Trophoblast cell (in vitro differentiated cells and primary cell): ENCODE measurements around the gene PRSS21. TPM values are rescaled to one million over a fixed set of nuclear protein-coding genes. Genes with fewer than 3 reads are reported as not detected.

ENCODE experiments used
- DNase-seq, 2 donors: peaks; one replicate each; pipeline ENCODE4 v3.0.0-alpha.2; 2016
- H2AFZ ChIP-seq: 2 replicates; pipeline ENCODE4 v1.6.1; 2013; ENCODE audit warnings: low read length, moderate library complexity, mild to moderate bottlenecking; ENCODE audit not compliant: insufficient read depth, poor library complexity
- H2AK5ac ChIP-seq: 2 replicates; pipeline ENCODE4 v1.6.1; 2013; ENCODE audit warnings: mild to moderate bottlenecking, low read length
- H2BK120ac ChIP-seq: 2 replicates; pipeline ENCODE4 v1.6.1; 2013; ENCODE audit warnings: low read length, mild to moderate bottlenecking, moderate library complexity; ENCODE audit not compliant: insufficient read depth, poor library complexity
- H2BK12ac ChIP-seq: 2 replicates; pipeline ENCODE4 v1.6.1; 2013; ENCODE audit warnings: mild to moderate bottlenecking, low read length, moderate library complexity
- H2BK5ac ChIP-seq: 2 replicates; pipeline ENCODE4 v1.6.1; 2013; ENCODE audit warnings: low read length, low read depth, moderate library complexity, mild to moderate bottlenecking; ENCODE audit not compliant: poor library complexity
- H3K14ac ChIP-seq: 2 replicates; pipeline ENCODE4 v1.6.1; 2013; ENCODE audit warnings: mild to moderate bottlenecking, low read length
- H3K18ac ChIP-seq: 2 replicates; pipeline ENCODE4 v1.6.1; 2013; ENCODE audit warnings: mild to moderate bottlenecking, low read length
- H3K23ac ChIP-seq: 2 replicates; pipeline ENCODE4 v1.6.1; 2013; ENCODE audit warnings: low read length
- H3K27ac ChIP-seq: 2 replicates; pipeline ENCODE4 v1.5.1; 2013; ENCODE audit warnings: low read depth, mild to moderate bottlenecking, inconsistent platforms, low read length, moderate library complexity
- H3K27me3 ChIP-seq: 2 replicates; pipeline ENCODE4 v1.6.1; 2013; ENCODE audit warnings: inconsistent platforms, mild to moderate bottlenecking, low read length, moderate library complexity; ENCODE audit not compliant: insufficient read depth
- H3K36me3 ChIP-seq, 2 experiments: 1 replicate in 1 of 2; 2 replicates in 1 of 2; pipeline ENCODE4 v1.6.1; 2013; ENCODE audit warnings: low read length in 2 of 2, mild to moderate bottlenecking in 2 of 2, moderate library complexity in 1 of 2; ENCODE audit not compliant: insufficient read depth in 2 of 2, control insufficient read depth in 1 of 2
- H3K4ac ChIP-seq: 2 replicates; pipeline ENCODE4 v1.6.1; 2013; ENCODE audit warnings: low read depth, mild to moderate bottlenecking, low read length, moderate library complexity
- H3K4me1 ChIP-seq, 2 experiments: 1 replicate in 1 of 2; 2 replicates in 1 of 2; pipeline ENCODE4 v1.6.1; 2013; ENCODE audit warnings: low read length in 2 of 2, mild to moderate bottlenecking in 2 of 2, moderate library complexity in 1 of 2; ENCODE audit not compliant: insufficient read depth in 2 of 2, control insufficient read depth in 1 of 2
- H3K4me2 ChIP-seq: 2 replicates; pipeline ENCODE4 v1.6.1; 2013; ENCODE audit warnings: inconsistent platforms, mild to moderate bottlenecking, low read length, moderate library complexity
- H3K4me3 ChIP-seq: 2 replicates; pipeline ENCODE4 v1.5.1; 2013; ENCODE audit warnings: mild to moderate bottlenecking, low read depth, low read length, inconsistent platforms
- H3K79me1 ChIP-seq: one replicate; pipeline ENCODE4 v1.6.1; 2013; ENCODE audit warnings: low read length
- H3K79me2 ChIP-seq: 2 replicates; pipeline ENCODE4 v1.6.1; 2013; ENCODE audit warnings: low read length, mild to moderate bottlenecking; ENCODE audit not compliant: control insufficient read depth, insufficient read depth, poor library complexity
- H3K9ac ChIP-seq: 2 replicates; pipeline ENCODE4 v1.6.1; 2013; ENCODE audit warnings: mild to moderate bottlenecking, low read length
- H3K9me3 ChIP-seq: 2 replicates; pipeline ENCODE4 v1.6.1; 2013; ENCODE audit warnings: low read depth, mild to moderate bottlenecking, control low read depth, inconsistent platforms, low read length; ENCODE audit not compliant: insufficient read depth
- H4K12ac ChIP-seq: 2 replicates; pipeline ENCODE4 v1.6.1; 2013; ENCODE audit warnings: low read depth, mild to moderate bottlenecking, low read length, moderate library complexity
- H4K8ac ChIP-seq: 2 replicates; pipeline ENCODE4 v1.6.1; 2013; ENCODE audit warnings: low read depth, mild to moderate bottlenecking, low read length, moderate library complexity
- H4K91ac ChIP-seq: one replicate; pipeline ENCODE4 v1.6.1; 2013; ENCODE audit warnings: low read depth, mild to moderate bottlenecking, low read length, moderate library complexity
- WGBS: extraction: QIAGEN DNeasy Blood & Tissue Kit; methylation state at CpG from one replicate; pipeline ENCODE4 v1.1.7; 2013; ENCODE audit warnings: missing lambda C conversion rate; ENCODE audit not compliant: insufficient read length, insufficient coverage; ENCODE audit errors: extremely low coverage; 5-methylcytosine and 5-hydroxymethylcytosine counted together
- polyA plus RNA-seq: library from polyadenylated mRNA; stranded (reverse); fragments of 200-250 nt; gene quantifications from 2 replicates; pipeline ENCODE4 v1.2.3, GENCODE V29; 2013

Gene PRSS21, protein sequence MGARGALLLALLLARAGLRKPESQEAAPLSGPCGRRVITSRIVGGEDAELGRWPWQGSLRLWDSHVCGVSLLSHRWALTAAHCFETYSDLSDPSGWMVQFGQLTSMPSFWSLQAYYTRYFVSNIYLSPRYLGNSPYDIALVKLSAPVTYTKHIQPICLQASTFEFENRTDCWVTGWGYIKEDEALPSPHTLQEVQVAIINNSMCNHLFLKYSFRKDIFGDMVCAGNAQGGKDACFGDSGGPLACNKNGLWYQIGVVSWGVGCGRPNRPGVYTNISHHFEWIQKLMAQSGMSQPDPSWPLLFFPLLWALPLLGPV
- not detected in 2 replicates for polyA plus RNA-seq

GRCh38 chr16:2816751-2817339, at the start of gene PRSS21:
PRSS21 (plus strand) TSS chr16:2817237; CDS start chr16:2817269, 32 bp downstream.
- Histone ChIP-seq H3K9me3 (no peaks in the 10 kb centered on the region), H2AK5ac (no peak within 1 kb of the TSS), H4K8ac (no peak within 1 kb of the TSS), H3K4me2 (no peak within 1 kb of the TSS), H2AFZ (no peak within 1 kb of the TSS), H3K18ac (no peak within 1 kb of the TSS), H3K27me3 (no peaks in the 10 kb centered on the region), H3K4ac (no peak within 1 kb of the TSS), H3K9ac (no peak within 1 kb of the TSS), H2BK12ac (no peak within 1 kb of the TSS), H3K27ac (no peak within 1 kb of the TSS), H4K12ac (no peak within 1 kb of the TSS), H3K14ac (no peak within 1 kb of the TSS), H3K4me3 (no peak within 1 kb of the TSS), H3K79me2 (no peaks in the 10 kb centered on the region), H4K91ac (no peak within 1 kb of the TSS), H3K4me1 (peaks cover 4 to 7% of the 10 kb centered on the region in 2 experiments), H3K36me3 (no peaks in the 10 kb centered on the region), H2BK120ac (no peak within 1 kb of the TSS), H2BK5ac (no peak within 1 kb of the TSS), H3K23ac (no peak within 1 kb of the TSS), H3K79me1 (no peaks in the 10 kb centered on the region)
- DNase-seq: no peak
- no CpG with 5 or more reads among the region's 28 CpGs for WGBS

GRCh38 chr16:2767891-2768290, 49.1 kb upstream of the PRSS21 start:
- Histone ChIP-seq H3K9me3 (peaks cover 5% of the 10 kb centered on the region), H3K4me2 (no peak overlapping the region), H3K18ac (peak overlapping the region; percentile 34), H3K79me1 (no peaks in the 10 kb centered on the region), H2AK5ac (no peak overlapping the region), H4K8ac (no peak overlapping the region), H3K14ac (no peak overlapping the region), H3K4me3 (no peak overlapping the region), H3K23ac (no peak overlapping the region), H4K91ac (no peak overlapping the region), H3K4ac (no peak overlapping the region), H3K4me1 (no peaks in the 10 kb centered on the region), H4K12ac (no peak overlapping the region), H2BK120ac (no peak overlapping the region), H3K9ac (no peak overlapping the region), H2AFZ (peak overlapping the region; percentile 15), H3K79me2 (no peaks in the 10 kb centered on the region), H3K27ac (no peak overlapping the region), H3K27me3 (no peaks in the 10 kb centered on the region), H3K36me3 (peaks cover 85 to 97% of the 10 kb centered on the region in 2 experiments), H2BK5ac (no peak overlapping the region), H2BK12ac (no peak overlapping the region)
- WGBS: no CpG with 5 or more reads among the region's 14 CpGs
- DNase-seq: no peak

GRCh38 chr16:2768403-2769089, 48.5 kb upstream of the PRSS21 start:
- Histone ChIP-seq H3K9me3 (peaks cover 5% of the 10 kb centered on the region), H2AFZ (no peak overlapping the region), H3K79me1 (no peaks in the 10 kb centered on the region), H3K9ac (no peak overlapping the region), H3K23ac (no peak overlapping the region), H3K36me3 (peaks cover 86 to 97% of the 10 kb centered on the region in 2 experiments), H2BK120ac (no peak overlapping the region), H3K4me1 (no peaks in the 10 kb centered on the region), H3K27ac (no peak overlapping the region), H3K4me2 (no peak overlapping the region), H2AK5ac (no peak overlapping the region), H3K27me3 (no peaks in the 10 kb centered on the region), H3K4ac (no peak overlapping the region), H4K8ac (no peak overlapping the region), H2BK5ac (no peak overlapping the region), H4K91ac (no peak overlapping the region), H3K18ac (no peak overlapping the region), H4K12ac (no peak overlapping the region), H2BK12ac (no peak overlapping the region), H3K14ac (no peak overlapping the region), H3K4me3 (no peak overlapping the region), H3K79me2 (no peaks in the 10 kb centered on the region)
- no CpG with 5 or more reads among the region's 17 CpGs for WGBS
- no peak for DNase-seq

DNA sequence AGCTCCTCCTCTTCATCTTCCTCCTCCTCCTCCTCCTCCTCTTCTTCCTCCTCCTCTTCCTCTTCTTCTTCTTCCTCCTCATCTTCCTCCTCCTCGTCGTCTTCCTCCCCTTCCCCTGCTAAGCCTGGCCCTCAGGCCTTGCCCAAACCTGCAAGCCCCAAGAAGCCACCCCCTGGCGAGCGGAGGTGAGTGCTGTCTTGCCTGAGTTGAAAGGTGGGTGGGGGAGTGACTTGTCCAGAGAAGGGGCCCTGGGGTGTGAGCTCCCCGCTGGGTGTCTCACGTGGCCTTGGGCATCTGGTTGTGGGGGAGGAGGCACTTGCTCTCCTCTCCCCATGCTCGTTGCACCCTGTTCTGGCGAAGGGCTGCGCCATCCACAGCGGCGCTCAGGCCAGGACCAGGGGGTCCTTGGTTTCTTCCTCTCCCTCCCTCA, 47.9 kb upstream of the PRSS21 start:
- H2BK120ac ChIP-seq: no peak overlapping the region
- no peak overlapping the region for H3K4me3 ChIP-seq
- WGBS: 100% methylated on average over 2 of the region's 11 CpGs

More for the DNA sequence above, 47.9 kb upstream of the PRSS21 start:
- no peak overlapping the region for H3K9ac ChIP-seq
- no peak overlapping the region for H4K91ac ChIP-seq
- H3K14ac ChIP-seq: no peak overlapping the region
- H3K9me3 ChIP-seq: peaks cover 5% of the 10 kb centered on the region
- H2BK12ac ChIP-seq: no peak overlapping the region
- H3K79me1 ChIP-seq: no peaks in the 10 kb centered on the region
- no peak overlapping the region for H3K27ac ChIP-seq
- H4K12ac ChIP-seq: no peak overlapping the region
- H3K4ac ChIP-seq: no peak overlapping the region
- H3K79me2 ChIP-seq: no peaks in the 10 kb centered on the region
- no peaks in the 10 kb centered on the region for H3K4me1 ChIP-seq
- no peak overlapping the region for H2AK5ac ChIP-seq
- no peaks in the 10 kb centered on the region for H3K27me3 ChIP-seq
- no peak overlapping the region for H2AFZ ChIP-seq
- H3K18ac ChIP-seq: no peak overlapping the region
- H4K8ac ChIP-seq: no peak overlapping the region
- H3K36me3 ChIP-seq: peaks cover 89 to 96% of the 10 kb centered on the region in 2 experiments
- H3K4me2 ChIP-seq: no peak overlapping the region
- DNase-seq: no peak
- H2BK5ac ChIP-seq: no peak overlapping the region
- no peak overlapping the region for H3K23ac ChIP-seq
